Ovary (tissue), 3 donors: Measurements from ENCODE around the gene ZFHX2.
A peak's percentile ranks its signal among the peaks of the same experiment; 100 is the strongest.

Experiments used
- CTCF ChIP-seq, 3 donors: fragments of 450-650 bp in 2 of 3; fragments of 200-600 bp in 1 of 3; IDR thresholded peaks; one replicate each; pipeline versions ENCODE4 v1.5.1 to v1.8.0; 2016 to 2022; ENCODE audit warnings: antibody characterized with exemption in 3 of 3, mild to moderate bottlenecking in 1 of 3
- EP300 ChIP-seq: sonication (generic); formaldehyde crosslinking; IDR thresholded peaks from one replicate; pipeline ENCODE4 v1.6.1; 2017; ENCODE audit warnings: antibody characterized with exemption
- POLR2A ChIP-seq: fragments of 450-650 bp; IDR thresholded peaks from one replicate; pipeline ENCODE4 v1.6.1; 2017; ENCODE audit warnings: antibody characterized with exemption, mild to moderate bottlenecking, moderate library complexity
- donor health status: DM: no; HTN: no; CAD: no.

- TF ChIP-seq CTCF (IDR thresholded peaks at IDR 0.05) = peak; percentile 69 to 87 (median 80)
- TF ChIP-seq POLR2A = no peak
- TF ChIP-seq EP300 = no peak
These were observed 11.4 kb upstream of the ZFHX2 start for GRCh38 chr14:23562822-23563472.
